H1 (cell line): ENCODE measurements around the gene MCUB. TPM values are rescaled to one million over a fixed set of nuclear protein-coding genes. Genes with fewer than 3 reads are reported as not detected.

ENCODE experiments used
- ATF2 ChIP-seq: IDR thresholded peaks from 2 replicates; pipeline ENCODE4 v1.6.1; 2012; ENCODE audit warnings: low read length, inconsistent platforms
- CHD1 ChIP-seq: IDR thresholded peaks from 2 replicates; pipeline ENCODE4 v1.6.1; 2012; ENCODE audit warnings: low read depth, low read length, improper control_type of control experiment
- CREB1 ChIP-seq: IDR thresholded peaks from 2 replicates; pipeline ENCODE4 v1.6.1; 2012; ENCODE audit warnings: inconsistent platforms
- EGR1 ChIP-seq: IDR thresholded peaks from 2 replicates; pipeline ENCODE4 v1.6.1; 2011; ENCODE audit warnings: low read depth, low read length, borderline replicate concordance
- GABPA ChIP-seq: IDR thresholded peaks from 2 replicates; pipeline ENCODE4 v1.6.1; 2011; ENCODE audit warnings: mild to moderate bottlenecking, low read length, moderate library complexity, borderline replicate concordance; ENCODE audit not compliant: insufficient read depth
- HDAC6 ChIP-seq: IDR thresholded peaks from one replicate; pipeline ENCODE4 v1.7.1; 2012; ENCODE audit warnings: low read depth, mild to moderate bottlenecking, inconsistent platforms, low read length, moderate library complexity
- KDM1A ChIP-seq: fragments of 200-600, 300-600 bp; sonication (generic); IDR thresholded peaks from 2 replicates; pipeline ENCODE4 v1.7.1; 2016; ENCODE audit warnings: mild to moderate bottlenecking, low read length, borderline replicate concordance
- KDM4A ChIP-seq: IDR thresholded peaks from one replicate; pipeline ENCODE4 v1.7.1; 2012; ENCODE audit warnings: low read depth, mild to moderate bottlenecking, moderate library complexity, low read length, inconsistent platforms; ENCODE audit not compliant: severe bottlenecking
- KDM5A ChIP-seq: fragments of 200-600 bp; IDR thresholded peaks from 2 replicates; pipeline ENCODE4 v1.7.1; 2012; ENCODE audit warnings: mild to moderate bottlenecking, low read length, inconsistent platforms, mixed read lengths
- NANOG ChIP-seq: IDR thresholded peaks from 2 replicates; pipeline ENCODE4 v1.6.1; 2011; ENCODE audit warnings: low read length, low read depth, mild to moderate bottlenecking, inconsistent platforms; ENCODE audit not compliant: insufficient read depth, poor library complexity, severe bottlenecking
- PHF8 ChIP-seq: fragments of 200-600 bp; sonication (generic); conservative IDR thresholded peaks from 2 replicates; pipeline ENCODE4 v1.7.1; 2012; ENCODE audit warnings: low read depth, mild to moderate bottlenecking, inconsistent platforms, low read length, moderate library complexity
- POLR2A ChIP-seq, 2 experiments: IDR thresholded peaks; 1 replicate in 1 of 2; 2 replicates in 1 of 2; pipeline ENCODE4 v1.6.1; 2011; ENCODE audit warnings: low read depth in 2 of 2, low read length in 2 of 2, mild to moderate bottlenecking in 2 of 2; ENCODE audit errors: control extremely low read depth in 1 of 2
- RFX5 ChIP-seq: IDR thresholded peaks from 2 replicates; pipeline ENCODE4 v1.6.1; 2011; ENCODE audit warnings: low read depth, low read length, improper control_type of control experiment, borderline replicate concordance
- SAP30 ChIP-seq: fragments of 300-600 bp; sonication (generic); IDR thresholded peaks from 2 replicates; pipeline ENCODE4 v1.7.1; 2012; ENCODE audit warnings: low read length, moderate library complexity, mild to moderate bottlenecking, inconsistent platforms; ENCODE audit not compliant: insufficient read depth, insufficient replicate concordance
- SIRT6 ChIP-seq: IDR thresholded peaks from one replicate; pipeline ENCODE4 v1.7.1; 2012; ENCODE audit warnings: low read length, inconsistent platforms
- SP2 ChIP-seq: IDR thresholded peaks from 2 replicates; pipeline ENCODE4 v1.6.1; 2012; ENCODE audit warnings: mild to moderate bottlenecking, low read length, inconsistent platforms
- SUZ12 ChIP-seq: fragments of 200-600 bp; sonication (generic); IDR thresholded peaks from 2 replicates; pipeline ENCODE4 v1.6.1; 2012; ENCODE audit warnings: mild to moderate bottlenecking, inconsistent platforms, low read length, moderate library complexity, mixed read lengths
- TBP ChIP-seq: IDR thresholded peaks from 2 replicates; pipeline ENCODE4 v1.6.1; 2011; ENCODE audit warnings: low read depth, low read length, improper control_type of control experiment
- USF2 ChIP-seq: IDR thresholded peaks from 2 replicates; pipeline ENCODE4 v1.6.1; 2011; ENCODE audit warnings: low read length, improper control_type of control experiment
- YY1 ChIP-seq: IDR thresholded peaks from 2 replicates; pipeline ENCODE4 v1.6.1; 2011; ENCODE audit warnings: low read depth, mild to moderate bottlenecking, low read length
- polyA plus RNA-seq, 7 experiments: library from polyadenylated mRNA; depleted of rRNA in 3 of 7; stranded (reverse) in 5 of 7; unstranded in 2 of 7; fragments of >200 nt in 5 of 7; fragments of 200-250 nt in 2 of 7; gene quantifications; 1 replicate in 5 of 7; 2 replicates in 1 of 7; 4 replicates in 1 of 7; pipeline versions ENCODE4 v1.2.1 to v1.2.3, GENCODE V29; 2011 to 2013; ENCODE audit warnings: missing spikeins in 2 of 7, mixed read lengths in 2 of 7
- total RNA-seq: library from RNA; stranded (reverse); fragmentation: NEBNext Ultra II Directional; extraction: Animal tissue kit (Norgen Biotek cat#: 25700); gene quantifications from 2 replicates; pipeline ENCODE4 v1.2.1, GENCODE V29; 2021
- TF ChIP-seq, protein P1 (sequence below): IDR thresholded peaks from 2 replicates; pipeline ENCODE4 v1.6.1; 2012; ENCODE audit warnings: inconsistent platforms

MCUB gene
- total and polyA plus RNA-seq, 2 of the 8 experiments (the other 6 are each of a cell fraction or from before 2014, with no cell fraction given) = 15.2 to 19.4 TPM

DNA sequence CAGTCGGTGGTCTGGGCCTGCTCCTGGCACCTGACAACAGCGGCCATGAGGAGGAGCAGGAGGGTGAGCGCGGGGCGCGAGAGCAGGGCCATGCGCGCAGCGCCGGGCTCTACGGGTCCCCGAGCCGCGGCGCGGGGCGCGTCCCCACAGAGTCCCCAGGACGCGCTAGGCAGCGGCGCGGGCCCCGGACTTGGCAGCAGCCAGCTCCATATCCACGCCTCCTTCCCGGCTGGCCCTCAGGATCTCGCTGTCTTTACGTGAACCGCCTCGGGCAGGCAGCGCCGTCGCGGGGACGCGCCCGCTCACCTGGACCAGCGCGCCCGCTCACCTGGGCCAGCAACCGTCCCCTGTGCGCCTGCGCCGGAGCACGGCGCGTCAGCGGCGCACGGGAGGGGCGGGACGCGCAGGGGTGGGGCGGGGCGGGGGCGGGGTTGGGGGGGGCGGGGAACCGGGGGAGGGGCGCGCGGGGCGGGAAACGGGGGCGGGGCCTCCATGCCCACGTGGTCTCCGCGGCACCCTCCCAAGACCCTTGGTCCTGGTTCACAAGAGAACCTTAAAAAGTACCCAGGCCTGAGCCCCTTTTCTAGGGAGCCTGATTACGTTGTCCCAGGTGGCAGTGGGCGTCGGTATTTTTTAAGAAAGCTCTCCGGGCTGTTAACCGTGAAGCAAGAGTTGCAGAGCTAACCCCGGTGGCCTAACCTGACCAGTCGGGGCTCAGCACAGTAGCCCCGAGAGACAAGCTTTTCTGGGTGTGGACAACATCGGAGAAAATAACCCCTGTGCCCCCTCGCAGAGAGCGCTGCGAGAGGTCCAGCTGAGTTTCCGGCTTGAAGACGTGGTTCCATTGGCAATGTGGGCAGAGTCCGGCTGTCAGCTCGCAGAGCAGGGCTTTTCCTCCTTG lies 169.9 kb downstream of the MCUB start, which contains the start of gene PLA2G12A (continued):
- no peak for TF ChIP-seq HDAC6
- no peak for TF ChIP-seq ATF2
- TF ChIP-seq RFX5 = no peak
- TF ChIP-seq SAP30 = peak; percentile 54
- TF ChIP-seq, protein P1, sequence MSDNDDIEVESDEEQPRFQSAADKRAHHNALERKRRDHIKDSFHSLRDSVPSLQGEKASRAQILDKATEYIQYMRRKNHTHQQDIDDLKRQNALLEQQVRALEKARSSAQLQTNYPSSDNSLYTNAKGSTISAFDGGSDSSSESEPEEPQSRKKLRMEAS = peak; percentile 80
- TF ChIP-seq SUZ12 = no peak
- no peak for TF ChIP-seq NANOG
- TF ChIP-seq SIRT6 = no peak
- TF ChIP-seq PHF8 = peak; percentile 71
- TF ChIP-seq CHD1 = no peak
- no peak for TF ChIP-seq KDM5A
- TF ChIP-seq KDM4A = peak; percentile 67
- no peak for TF ChIP-seq KDM1A
- peak; percentile 67 for TF ChIP-seq TBP
- TF ChIP-seq SP2 = no peak
- peak; percentile 51; the same call in 1 of the 2 replicates for TF ChIP-seq USF2
- peak; percentile 44 to 66; a peak in 2 of 3 replicates for TF ChIP-seq POLR2A (IDR thresholded peaks at IDR 0.05; ENCODE audit: control extremely low read depth in 1 of 2, low read depth in 2 of 2, low read length in 2 of 2)
- TF ChIP-seq CREB1 = peak; percentile 11
- no peak; the same call in 1 of the 2 replicates for TF ChIP-seq YY1
- no peak for TF ChIP-seq GABPA
- TF ChIP-seq EGR1 = no peak
